GM18868 (cell line): ENCODE data around the gene REPIN1.

ENCODE experiments used
- ATAC-seq: cut with Tn5 transposase; IDR thresholded peaks from one replicate; pipeline ENCODE4 v1.9.1; 2021; ENCODE audit warnings: mild to moderate bottlenecking, moderate library complexity; ENCODE audit not compliant: unreplicated experiment

The REPIN1 gene

GRCh38 chr7:150336746-150337145 lies 31.9 kb upstream of the REPIN1 start:
- ATAC-seq, result no peak

- no peak for ATAC-seq
Measured at GRCh38 chr7:150337179-150337578, 31.4 kb upstream of the REPIN1 start.

- no peak for ATAC-seq
Measured at GRCh38 chr7:150337659-150338081, 31.0 kb upstream of the REPIN1 start.

DNA sequence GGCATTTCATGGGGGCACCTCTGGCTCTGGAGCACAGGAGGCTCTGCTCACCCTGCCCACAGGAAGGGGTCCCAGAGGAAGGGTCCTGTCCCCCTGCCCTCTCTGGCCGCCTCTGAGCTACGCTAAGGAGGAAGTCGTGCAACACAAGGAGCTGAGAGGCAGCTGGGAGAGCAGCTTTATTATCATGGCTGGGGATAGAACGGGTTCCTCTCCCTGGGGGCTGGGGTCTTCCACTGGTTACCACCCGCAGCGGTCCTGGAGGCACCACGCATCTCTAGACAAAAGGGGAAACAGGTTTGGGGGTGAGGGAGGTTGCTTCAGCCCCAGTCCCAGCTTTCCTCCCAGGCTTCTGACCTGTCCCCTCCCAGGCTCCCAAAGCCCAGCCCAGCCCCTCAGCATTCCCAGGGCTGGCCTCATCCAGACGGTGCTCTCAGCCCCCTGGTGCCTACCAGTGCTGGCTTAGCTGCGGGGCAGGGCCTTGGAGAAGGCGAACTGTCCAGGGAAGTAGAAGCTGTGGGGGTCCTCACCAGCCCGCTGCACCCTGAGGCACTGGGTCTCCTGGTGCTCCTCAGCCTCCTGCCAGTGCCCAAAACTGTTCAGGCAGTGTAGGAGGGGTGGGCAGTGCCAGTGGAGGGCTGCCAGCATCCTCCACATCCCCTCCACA lies 30.3 kb upstream of the REPIN1 start:
- no peak for ATAC-seq

DNA sequence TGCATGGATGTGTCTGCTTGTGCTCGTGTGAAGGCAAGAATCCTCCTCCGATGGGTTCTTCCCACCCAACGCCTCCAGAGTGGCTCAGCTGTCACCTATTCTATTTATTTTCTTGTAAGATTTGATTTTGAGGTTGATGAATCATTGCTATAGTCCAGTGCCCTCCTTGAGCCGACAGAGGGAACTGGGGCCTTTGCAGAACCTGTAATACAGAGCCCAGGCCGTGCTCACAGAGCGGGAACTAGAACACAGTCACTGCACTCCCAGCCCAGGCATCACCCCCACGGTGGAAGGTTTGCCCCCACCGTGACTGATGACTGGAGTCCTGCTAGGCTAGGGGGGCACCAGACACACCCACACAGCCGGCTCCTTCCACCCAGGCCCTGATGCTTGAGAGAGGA lies 29.2 kb upstream of the REPIN1 start:
- peak; percentile 62 for ATAC-seq

GRCh38 chr7:150340024-150340749 lies 28.4 kb upstream of the REPIN1 start:
- no peak for ATAC-seq

- no peak for ATAC-seq
Measured at GRCh38 chr7:150340875-150341262, 27.8 kb upstream of the REPIN1 start.

DNA sequence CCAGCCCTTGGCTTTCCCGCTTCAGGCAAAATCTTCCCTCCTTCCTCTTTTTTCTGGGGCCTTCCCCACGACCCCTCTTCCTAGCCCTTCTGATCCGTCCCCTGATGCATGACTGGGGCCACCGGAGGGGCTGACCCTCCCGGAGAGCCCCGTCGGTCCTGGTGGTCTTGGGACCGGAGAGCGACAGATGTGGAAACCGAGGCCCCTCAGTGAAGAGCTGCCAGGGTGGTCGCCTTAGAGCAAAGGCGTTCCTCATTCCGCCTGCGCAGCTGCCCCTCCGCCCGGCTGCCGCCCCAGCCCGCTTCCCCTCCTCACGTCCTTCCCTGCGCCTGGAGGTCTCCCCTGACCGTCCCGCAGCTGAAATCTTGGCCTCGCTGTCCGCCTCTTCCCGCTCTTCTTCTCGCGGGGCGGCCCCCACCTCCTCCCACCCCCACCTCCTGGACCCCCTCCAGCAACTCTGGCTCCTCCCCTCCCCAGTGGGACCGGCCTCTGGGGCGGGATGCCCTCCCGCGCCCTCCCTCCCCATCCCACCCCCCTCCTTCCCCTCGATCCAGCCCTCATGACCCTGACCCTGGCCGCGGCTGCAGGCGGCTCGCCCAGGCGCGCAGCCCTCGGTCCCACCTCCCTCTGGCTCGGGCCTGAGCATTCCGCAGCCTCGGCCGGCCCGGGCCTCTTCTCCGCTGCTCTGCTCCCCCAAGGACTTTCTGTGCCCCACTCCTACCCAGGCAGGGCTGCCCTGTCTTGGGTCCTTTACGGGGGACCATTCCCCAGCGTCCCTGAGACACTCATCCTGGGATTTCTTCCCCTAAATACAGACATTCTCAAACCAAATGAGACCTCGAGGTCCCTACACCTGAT lies 27.1 kb upstream of the REPIN1 start, which contains the start of gene RARRES2:
Gene RARRES2 (minus strand): TSS at position 367 of the 858 bp plus-strand sequence. CDS start 1,020 bp downstream, outside the sequence.
- ATAC-seq, result no peak

DNA sequence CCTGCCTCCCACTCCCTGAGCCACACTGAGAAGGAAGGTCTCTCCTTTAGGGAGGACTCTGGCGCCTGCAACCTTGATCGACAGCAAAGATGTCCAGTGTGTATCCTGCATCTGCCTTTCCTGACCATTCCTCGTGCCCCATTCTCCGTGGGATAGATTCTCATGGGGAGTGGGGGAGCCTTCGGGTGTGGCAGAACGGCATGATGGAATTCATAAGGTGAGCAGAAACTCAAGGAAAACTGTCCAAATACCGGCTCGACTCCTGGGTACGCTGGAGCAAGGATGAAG lies 26.6 kb upstream of the REPIN1 start:
- no peak for ATAC-seq

DNA sequence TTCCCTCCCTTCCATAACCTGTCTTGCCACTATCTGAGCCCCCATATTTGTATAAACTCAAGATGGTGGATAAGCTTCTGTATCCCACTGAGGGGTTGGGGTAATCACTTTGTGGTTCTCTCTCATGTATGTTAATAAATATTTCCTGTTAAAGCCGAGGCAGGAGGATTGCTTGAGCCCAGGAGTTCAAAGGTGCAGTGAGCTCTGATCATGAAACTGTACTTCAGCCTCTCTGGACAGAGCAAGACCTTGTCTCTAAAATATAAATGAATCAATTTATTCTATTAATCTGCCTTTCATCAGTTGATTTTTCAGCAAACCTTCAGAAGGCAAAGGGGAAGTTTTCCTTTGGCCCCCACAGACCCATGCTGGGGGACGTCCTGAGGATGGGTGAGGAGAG lies 25.4 kb upstream of the REPIN1 start:
- no peak for ATAC-seq

- no peak for ATAC-seq
Measured at GRCh38 chr7:150344299-150344698, 24.3 kb upstream of the REPIN1 start.

DNA sequence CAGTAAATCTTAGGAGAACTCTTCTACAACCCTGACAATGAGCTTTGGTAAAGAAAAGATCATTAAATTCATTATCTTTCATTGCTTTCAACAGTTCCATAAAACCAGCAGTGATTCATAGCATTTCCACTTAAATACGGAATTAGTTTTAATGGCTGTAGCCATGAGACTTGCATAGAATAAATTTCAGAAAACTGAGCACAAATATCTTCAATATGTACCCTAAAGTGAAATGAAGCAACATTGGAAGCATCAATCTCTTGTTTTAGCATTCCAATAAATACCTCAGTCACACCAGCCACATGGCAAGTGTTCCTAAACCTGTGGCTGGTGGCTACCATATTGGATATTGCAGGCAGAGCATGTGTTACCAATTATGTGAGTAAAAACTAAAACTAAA lies 23.6 kb upstream of the REPIN1 start:
- no peak for ATAC-seq

- no peak for ATAC-seq
Measured at GRCh38 chr7:150346922-150347321, 21.7 kb upstream of the REPIN1 start.

DNA sequence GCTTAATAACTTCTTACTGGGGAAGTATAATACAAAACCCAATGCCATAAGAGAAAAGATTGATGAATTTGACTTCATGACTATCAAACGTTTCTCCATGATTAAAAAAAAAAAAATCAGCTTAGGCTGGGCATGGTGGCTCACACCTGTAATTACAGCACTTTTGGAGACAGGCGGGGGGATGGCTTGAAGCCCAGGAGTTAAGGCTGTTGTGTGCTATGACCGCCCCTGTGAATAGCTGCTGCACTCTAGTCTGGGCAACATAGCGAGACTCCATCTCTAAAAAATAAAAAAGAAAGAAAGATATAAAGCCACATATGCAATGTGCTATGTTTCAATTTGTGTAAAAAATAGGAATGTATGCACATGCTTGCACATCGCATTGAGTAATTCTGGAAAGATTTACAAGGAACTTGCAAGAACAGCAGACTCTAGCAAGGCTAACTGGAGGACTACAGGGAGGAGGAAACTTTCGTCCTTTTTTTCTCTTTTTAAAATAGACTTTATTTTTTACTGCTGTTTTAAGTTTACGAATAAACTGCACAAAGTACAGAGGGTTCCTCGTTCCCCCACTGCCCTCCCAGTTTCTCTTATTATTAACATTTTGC lies 16.9 kb upstream of the REPIN1 start:
- no peak for ATAC-seq

DNA sequence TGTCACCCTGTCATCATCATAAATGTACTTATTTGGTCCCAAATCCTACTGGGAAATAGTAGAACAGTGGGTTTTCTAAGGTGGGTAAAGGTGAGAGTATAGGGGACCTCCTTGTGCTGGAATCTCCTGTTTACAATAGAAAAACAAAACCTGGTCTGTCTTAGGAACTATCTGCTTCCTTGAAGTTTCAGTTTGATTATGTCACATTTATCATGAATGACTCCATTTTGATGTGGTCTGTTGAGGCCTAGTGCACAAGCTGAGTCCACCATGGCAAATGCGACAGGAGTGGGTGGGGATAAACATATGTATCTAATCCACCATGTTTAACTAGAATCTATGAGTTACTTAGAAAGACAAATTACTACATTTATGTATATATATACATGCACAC lies 13.0 kb upstream of the REPIN1 start:
- ATAC-seq, result no peak

GRCh38 chr7:150356265-150356897 lies 12.2 kb upstream of the REPIN1 start:
- ATAC-seq, result no peak

DNA sequence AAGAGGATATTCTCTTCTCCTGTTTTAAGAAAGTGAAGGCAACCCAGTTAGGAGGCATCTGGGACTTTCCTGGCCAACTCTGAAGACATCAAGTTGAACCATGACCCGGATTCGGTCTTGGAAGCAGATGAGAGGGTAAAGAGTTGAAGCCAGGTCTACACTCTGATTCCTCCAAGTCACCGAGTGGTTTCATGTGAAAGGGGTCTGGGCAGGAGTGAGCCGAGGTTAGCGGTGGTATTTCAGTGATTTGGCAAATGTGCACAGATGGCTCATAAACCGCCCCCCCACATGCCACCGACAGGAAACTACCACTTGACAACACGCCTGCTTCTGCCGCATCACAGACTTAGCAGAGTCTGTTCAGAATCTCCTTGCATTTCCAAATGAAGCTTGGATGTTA lies 11.4 kb upstream of the REPIN1 start:
- peak; percentile 71 for ATAC-seq

DNA sequence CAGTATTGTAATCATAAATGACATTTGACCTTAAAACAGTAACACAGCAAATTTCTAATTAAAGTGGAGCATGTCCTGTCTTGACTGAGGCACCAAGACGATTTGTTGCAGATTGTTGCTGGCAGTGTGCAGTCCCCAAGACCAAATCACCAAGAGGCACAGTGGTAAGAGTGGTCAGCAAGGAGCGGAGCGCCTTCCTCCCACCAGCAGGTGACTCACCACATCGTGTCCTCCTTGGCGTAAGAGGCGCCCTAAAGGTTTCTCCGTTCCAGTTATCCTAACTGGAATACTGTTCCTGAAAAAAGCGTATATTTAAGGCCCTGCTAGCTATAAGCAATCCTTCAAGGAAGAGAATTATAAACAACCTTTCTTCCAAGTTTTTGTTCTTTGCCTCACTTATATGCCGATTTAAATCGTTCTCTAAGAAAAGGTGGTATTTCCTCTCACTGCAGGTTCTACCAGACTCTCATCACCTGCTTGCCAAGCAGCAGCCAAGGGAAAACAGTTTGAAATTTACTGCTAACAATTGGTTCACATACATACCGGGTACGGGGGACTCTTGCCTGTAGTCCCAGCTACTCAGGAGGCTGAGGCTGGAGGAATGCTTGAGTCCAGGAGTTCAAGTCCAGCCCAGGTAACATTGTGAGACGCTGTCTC lies 10.7 kb upstream of the REPIN1 start:
- ATAC-seq, result peak; percentile 5

GRCh38 chr7:150358433-150358832 lies 10.2 kb upstream of the REPIN1 start:
- ATAC-seq, result no peak

DNA sequence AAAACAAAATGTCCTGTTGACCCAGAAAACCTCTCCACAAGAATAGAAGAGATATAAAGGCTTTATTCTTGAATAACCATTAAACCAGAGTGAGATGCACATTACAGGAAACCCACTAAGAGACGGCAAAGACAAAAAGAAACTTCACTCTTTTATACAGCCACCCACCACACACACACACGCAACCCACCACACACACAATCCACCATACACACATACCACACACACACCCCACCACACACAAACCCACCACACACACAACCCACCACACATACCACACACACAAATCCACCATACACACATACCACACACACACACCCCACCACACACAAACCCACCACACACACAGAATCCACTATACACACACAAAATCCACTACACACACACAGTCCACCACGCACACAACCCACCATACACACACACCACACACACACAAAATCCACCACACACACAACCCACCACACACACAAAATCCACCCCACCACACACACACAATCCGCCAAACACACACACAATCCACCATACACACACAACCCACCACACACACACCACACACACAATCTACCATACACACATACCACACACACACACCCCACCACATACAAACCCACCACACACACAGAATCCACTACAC lies 9.5 kb upstream of the REPIN1 start:
- ATAC-seq, result no peak
